Measurements from ENCODE around the gene SNX25. TPM values are rescaled to one million over a fixed set of nuclear protein-coding genes. Genes with fewer than 3 reads are reported as not detected.
"Not testable (repeated sequence)": the region's sequence is repeated elsewhere in the genome, so short reads cannot be mapped to it uniquely, and the experiment has no call there.

The SNX25 gene
- total and polyA plus RNA-seq, 4 donors: 2.8 to 13.9 (median 5.0) TPM

GRCh38 chr4:185205697-185206342 is 3.6 kb upstream of the SNX25 start:
- WGBS: 94% methylated on average over 8 of the region's 8 CpGs
- DNase-seq (ENCODE audit: low spot score): no peak
- Histone ChIP-seq H3K4me1 (ENCODE audit: control insufficient read depth in 4 of 4, insufficient read depth in 4 of 4, low read length in 3 of 4) (peaks cover 0 to 36% (median 29%) of the 10 kb centered on the region in 4 donors), H3K9ac (ENCODE audit: low read depth in 1 of 2, low read length in 2 of 2) (no peak overlapping the region), H3K36me3 (ENCODE audit: control insufficient read depth in 4 of 4, insufficient read depth in 3 of 4, low read depth in 1 of 4, low read length in 3 of 4) (no peaks in the 10 kb centered on the region), H3K27me3 (ENCODE audit: control insufficient read depth in 4 of 4, insufficient read depth in 4 of 4, low read length in 3 of 4) (no peaks in the 10 kb centered on the region), H3K27ac (ENCODE audit: low read depth in 1 of 2, low read length in 2 of 2) (no peak overlapping the region), H3K9me3 (ENCODE audit: control insufficient read depth in 4 of 4, low read length in 3 of 4) (no peaks in the 10 kb centered on the region), H3K4me3 (ENCODE audit: low read depth in 1 of 3, low read length in 3 of 3) (no peak overlapping the region)
- TF ChIP-seq HNF4A (conservative IDR thresholded peaks at IDR 0.05): no peak

- H3K27ac ChIP-seq (ENCODE audit: low read depth in 1 of 2, low read length in 2 of 2): no peak overlapping the region
- no peaks in the 10 kb centered on the region for H3K27me3 ChIP-seq (ENCODE audit: control insufficient read depth in 4 of 4, insufficient read depth in 4 of 4, low read length in 3 of 4)
- peaks cover 0 to 27% (median 21%) of the 10 kb centered on the region in 4 donors for H3K4me1 ChIP-seq (ENCODE audit: control insufficient read depth in 4 of 4, insufficient read depth in 4 of 4, low read length in 3 of 4)
- 97% methylated on average over 5 of the region's 5 CpGs for whole genome bisulfite sequencing
- TF ChIP-seq MAX (IDR thresholded peaks at IDR 0.05) (no peak), ZBTB33 (IDR thresholded peaks at IDR 0.05) (no peak), HNF4A (conservative IDR thresholded peaks at IDR 0.05) (no peak), TAF1 (conservative IDR thresholded peaks at IDR 0.05) (no peak), FOXA1 (IDR thresholded peaks at IDR 0.05) (no peak), ATF3 (IDR thresholded peaks at IDR 0.05) (no peak), RAD21 (IDR thresholded peaks at IDR 0.05) (no peak), SP1 (IDR thresholded peaks at IDR 0.05) (no peak), REST (IDR thresholded peaks at IDR 0.05) (no peak), RXRA (IDR thresholded peaks at IDR 0.05) (no peak), HNF4G (IDR thresholded peaks at IDR 0.05) (no peak), EGR1 (IDR thresholded peaks at IDR 0.05; ENCODE audit: low read depth in 2 of 2) (no peak), JUND (IDR thresholded peaks at IDR 0.05) (no peak), FOXA2 (IDR thresholded peaks at IDR 0.05) (no peak), YY1 (IDR thresholded peaks at IDR 0.05) (no peak), GABPA (IDR thresholded peaks at IDR 0.05 in 1 of 2, conservative IDR thresholded peaks at IDR 0.05 in 1 of 2) (no peak), NR2F2 (IDR thresholded peaks at IDR 0.05) (no peak), CTCF (IDR thresholded peaks at IDR 0.05; ENCODE audit: low read depth, low read length, missing input control) (no peak)
- H3K9ac ChIP-seq (ENCODE audit: low read depth in 1 of 2, low read length in 2 of 2): no peak overlapping the region
- no peak overlapping the region for H3K4me3 ChIP-seq (ENCODE audit: low read depth in 1 of 3, low read length in 3 of 3)
- DNase-seq (ENCODE audit: low spot score): no peak
- H3K36me3 ChIP-seq (ENCODE audit: control insufficient read depth in 4 of 4, insufficient read depth in 3 of 4, low read depth in 1 of 4, low read length in 3 of 4): no peaks in the 10 kb centered on the region
- H3K9me3 ChIP-seq (ENCODE audit: control insufficient read depth in 4 of 4, low read length in 3 of 4): no peaks in the 10 kb centered on the region
Observed at GRCh38 chr4:185207466-185207865, 1.9 kb upstream of the SNX25 start.

GRCh38 chr4:185209852-185210101 is 379 bp downstream of the SNX25 start:
- H3K4me1 ChIP-seq (ENCODE audit: control insufficient read depth in 4 of 4, insufficient read depth in 4 of 4, low read length in 3 of 4): peaks cover 0 to 17% (median 12%) of the 10 kb centered on the region in 4 donors
- H3K27me3 ChIP-seq (ENCODE audit: control insufficient read depth in 4 of 4, insufficient read depth in 4 of 4, low read length in 3 of 4); H3K9me3 ChIP-seq (ENCODE audit: control insufficient read depth in 4 of 4, low read length in 3 of 4); H3K36me3 ChIP-seq (ENCODE audit: control insufficient read depth in 4 of 4, insufficient read depth in 3 of 4, low read depth in 1 of 4, low read length in 3 of 4); DNase-seq (ENCODE audit: low spot score): not testable (repeated sequence)
- peak overlapping the region in 1 of 2 donors; percentile 89 for H3K9ac ChIP-seq (ENCODE audit: low read depth in 1 of 2, low read length in 2 of 2)
- peak overlapping the region in 2 of 3 donors; percentile 77 to 92 for H3K4me3 ChIP-seq (ENCODE audit: low read depth in 1 of 3, low read length in 3 of 3)
- peak overlapping the region; percentile 77 to 85 for H3K27ac ChIP-seq (ENCODE audit: low read depth in 1 of 2, low read length in 2 of 2)
- under 1% methylated on average over 39 of the region's 39 CpGs for WGBS

Measured in liver (tissue), 9 donors.